Measurements from ENCODE around the gene MCUB. TPM values are rescaled to one million over a fixed set of nuclear protein-coding genes. Genes with fewer than 3 reads are reported as not detected.
A peak's percentile ranks its signal among the peaks of the same experiment; 100 is the strongest.
"Not testable (repeated sequence)": the region's sequence is repeated elsewhere in the genome, so short reads cannot be mapped to it uniquely, and the experiment has no call there.

MCUB gene
- 10 to 100 TPM; 10.8 to 25.3 (median 18.5) TPM for total RNA-seq
- 14.8 TPM for polyA plus RNA-seq
- long read RNA-seq, donor 1, transcript MCUB-201 (8 exons, 2,278 nt) = major isoform, 27 of 36 reads
- long read RNA-seq, donor 1, partial matches to known transcripts = 0 of 36 reads
- long read RNA-seq, donor 1, other reads (novel, unspliced or antisense) = 9 of 36 reads
- long read RNA-seq, donor 2, transcript MCUB-201 (8 exons, 2,278 nt) = major isoform, 13 of 18 reads
- long read RNA-seq, donor 2, partial matches to known transcripts = 1 of 18 reads
- long read RNA-seq, donor 2, other reads (novel, unspliced or antisense) = 4 of 18 reads
- long read RNA-seq, donor 3, transcript MCUB-201 (8 exons, 2,278 nt) = major isoform, 79 of 109 reads
- long read RNA-seq, donor 3, partial matches to known transcripts = 6 of 109 reads
- long read RNA-seq, donor 3, other reads (novel, unspliced or antisense) = 24 of 109 reads
- long read RNA-seq, donor 4, transcript MCUB-201 (8 exons, 2,278 nt) = major isoform, 7 of 9 reads
- long read RNA-seq, donor 4, partial matches to known transcripts = 0 of 9 reads
- long read RNA-seq, donor 4, other reads (novel, unspliced or antisense) = 2 of 9 reads

GRCh38 chr4:109559983-109560686, at the start of gene MCUB:
TSS of gene MCUB (plus strand) at chr4:109560246. CDS start at chr4:109560338, 92 bp downstream.
- whole genome bisulfite sequencing = under 1% methylated on average over 73 of the region's 73 CpGs
- ATAC-seq (peak; percentile 98 to 99), DNase-seq (peak; percentile 92 to 96 (median 95))
- peak within 1 kb of the TSS; percentile 83 for H3K27ac ChIP-seq (ENCODE audit: low read length)
- peak within 1 kb of the TSS; percentile 73 for H3K4me3 ChIP-seq (ENCODE audit: low read length)
- no peaks in the 10 kb centered on the region for H3K27me3 ChIP-seq (ENCODE audit: control insufficient read depth, insufficient read depth)
- H3K9me3 ChIP-seq (ENCODE audit: control insufficient read depth, low read length) = no peaks in the 10 kb centered on the region
- intact Hi-C loops (cut with DNase I) = no loop called here
- H3K4me1 ChIP-seq (ENCODE audit: control insufficient read depth, insufficient read depth, low read length) = no peaks in the 10 kb centered on the region

GRCh38 chr4:109510687-109511086, 49.4 kb upstream of the MCUB start:
- intact Hi-C loops (cut with DNase I) = no loop called here
- no peak for DNase-seq

GRCh38 chr4:109511414-109511813, 48.6 kb upstream of the MCUB start:
- Histone ChIP-seq H3K27ac (ENCODE audit: low read length) (no peak overlapping the region), H3K4me3 (ENCODE audit: low read length) (no peak overlapping the region), H3K27me3 (ENCODE audit: control insufficient read depth, insufficient read depth) (no peaks in the 10 kb centered on the region), H3K9me3 (ENCODE audit: control insufficient read depth, low read length) (no peaks in the 10 kb centered on the region), H3K4me1 (ENCODE audit: control insufficient read depth, insufficient read depth, low read length) (no peaks in the 10 kb centered on the region)
- ATAC-seq = no peak
- DNase-seq = no peak
- WGBS = 43% methylated on average over 2 of the region's 2 CpGs
- intact Hi-C loops (cut with DNase I) = no loop called here

More at GRCh38 chr4:109510687-109511086, 49.4 kb upstream of the MCUB start:
- ATAC-seq = no peak
- no peaks in the 10 kb centered on the region for H3K9me3 ChIP-seq (ENCODE audit: control insufficient read depth, low read length)
- WGBS = 68% methylated on average over 2 of the region's 2 CpGs
- H3K27ac ChIP-seq (ENCODE audit: low read length) = no peak overlapping the region
- H3K4me1 ChIP-seq (ENCODE audit: control insufficient read depth, insufficient read depth, low read length) = no peaks in the 10 kb centered on the region
- H3K4me3 ChIP-seq (ENCODE audit: low read length) = no peak overlapping the region
- H3K27me3 ChIP-seq (ENCODE audit: control insufficient read depth, insufficient read depth) = no peaks in the 10 kb centered on the region

- H3K27ac ChIP-seq (ENCODE audit: low read length); H3K9me3 ChIP-seq (ENCODE audit: control insufficient read depth, low read length); H3K4me1 ChIP-seq (ENCODE audit: control insufficient read depth, insufficient read depth, low read length); DNase-seq; H3K27me3 ChIP-seq (ENCODE audit: control insufficient read depth, insufficient read depth); H3K4me3 ChIP-seq (ENCODE audit: low read length); ATAC-seq; intact Hi-C loops (cut with DNase I): not testable (repeated sequence)
- 97% methylated on average over 12 of the region's 12 CpGs for WGBS
These were observed 46.7 kb upstream of the MCUB start for GRCh38 chr4:109513368-109513767.

GRCh38 chr4:109532182-109532581, 27.9 kb upstream of the MCUB start:
- DNase-seq (no peak), ATAC-seq (no peak)
- Histone ChIP-seq H3K4me3 (ENCODE audit: low read length) (no peak overlapping the region), H3K27me3 (ENCODE audit: control insufficient read depth, insufficient read depth) (no peaks in the 10 kb centered on the region), H3K9me3 (ENCODE audit: control insufficient read depth, low read length) (no peaks in the 10 kb centered on the region), H3K27ac (ENCODE audit: low read length) (no peak overlapping the region), H3K4me1 (ENCODE audit: control insufficient read depth, insufficient read depth, low read length) (no peaks in the 10 kb centered on the region)
- intact Hi-C loops (cut with DNase I) = no loop called here

GRCh38 chr4:109545401-109545800, 14.6 kb upstream of the MCUB start:
- Histone ChIP-seq H3K27ac (ENCODE audit: low read length) (no peak overlapping the region), H3K9me3 (ENCODE audit: control insufficient read depth, low read length) (no peaks in the 10 kb centered on the region), H3K27me3 (ENCODE audit: control insufficient read depth, insufficient read depth) (no peaks in the 10 kb centered on the region), H3K4me1 (ENCODE audit: control insufficient read depth, insufficient read depth, low read length) (no peaks in the 10 kb centered on the region), H3K4me3 (ENCODE audit: low read length) (no peak overlapping the region)
- intact Hi-C loops (cut with DNase I) = no loop called here
- no peak for DNase-seq
- no peak for ATAC-seq
- 99% methylated on average over 1 of the region's 1 CpG for WGBS

- 87% methylated on average over 5 of the region's 5 CpGs for WGBS
- intact Hi-C loops (cut with DNase I) = no loop called here
- Histone ChIP-seq H3K4me1 (ENCODE audit: control insufficient read depth, insufficient read depth, low read length) (no peaks in the 10 kb centered on the region), H3K27ac (ENCODE audit: low read length) (no peak overlapping the region), H3K4me3 (ENCODE audit: low read length) (no peak overlapping the region), H3K9me3 (ENCODE audit: control insufficient read depth, low read length) (no peaks in the 10 kb centered on the region), H3K27me3 (ENCODE audit: control insufficient read depth, insufficient read depth) (no peaks in the 10 kb centered on the region)
- DNase-seq = no peak
- no peak for ATAC-seq
These were observed 12.7 kb upstream of the MCUB start for GRCh38 chr4:109547394-109547793.

- no peaks in the 10 kb centered on the region for H3K27me3 ChIP-seq (ENCODE audit: control insufficient read depth, insufficient read depth)
- H3K27ac ChIP-seq (ENCODE audit: low read length) = no peak overlapping the region
- H3K4me3 ChIP-seq (ENCODE audit: low read length) = no peak overlapping the region
- intact Hi-C loops (cut with DNase I) = no loop called here
- no peaks in the 10 kb centered on the region for H3K4me1 ChIP-seq (ENCODE audit: control insufficient read depth, insufficient read depth, low read length)
- no peaks in the 10 kb centered on the region for H3K9me3 ChIP-seq (ENCODE audit: control insufficient read depth, low read length)
- ATAC-seq = peak; percentile 47 to 84
- 63% methylated on average over 2 of the region's 2 CpGs for WGBS
- peak in 1 of 3 donors; percentile 30 for DNase-seq
These were observed 11.4 kb upstream of the MCUB start for GRCh38 chr4:109548655-109549054.

GRCh38 chr4:109552237-109552636, 7.8 kb upstream of the MCUB start:
- ATAC-seq = no peak
- H3K27me3 ChIP-seq (ENCODE audit: control insufficient read depth, insufficient read depth) = no peaks in the 10 kb centered on the region
- no peak overlapping the region for H3K27ac ChIP-seq (ENCODE audit: low read length)
- DNase-seq = peak in 1 of 3 donors; percentile 21
- 97% methylated on average over 6 of the region's 6 CpGs for WGBS
- intact Hi-C loops (cut with DNase I) = loop anchor here in 1 of 4 donors (5.0 kb wide), 1 partner anchor 120 kb away; no protein-coding TSS in a partner anchor
- H3K4me1 ChIP-seq (ENCODE audit: control insufficient read depth, insufficient read depth, low read length) = no peaks in the 10 kb centered on the region
- H3K4me3 ChIP-seq (ENCODE audit: low read length) = no peak overlapping the region
- H3K9me3 ChIP-seq (ENCODE audit: control insufficient read depth, low read length) = no peaks in the 10 kb centered on the region

- Histone ChIP-seq H3K4me3 (ENCODE audit: low read length) (no peak overlapping the region), H3K27ac (ENCODE audit: low read length) (no peak overlapping the region), H3K9me3 (ENCODE audit: control insufficient read depth, low read length) (no peaks in the 10 kb centered on the region), H3K27me3 (ENCODE audit: control insufficient read depth, insufficient read depth) (no peaks in the 10 kb centered on the region), H3K4me1 (ENCODE audit: control insufficient read depth, insufficient read depth, low read length) (no peaks in the 10 kb centered on the region)
- ATAC-seq = no peak
- intact Hi-C loops (cut with DNase I) = loop anchor here in 1 of 4 donors (5.0 kb wide), 1 partner anchor 119 kb away; no protein-coding TSS in a partner anchor
- WGBS = 98% methylated on average over 2 of the region's 2 CpGs
- DNase-seq = no peak
These were observed 6.9 kb upstream of the MCUB start for GRCh38 chr4:109553130-109553529.

- Histone ChIP-seq H3K4me1 (ENCODE audit: control insufficient read depth, insufficient read depth, low read length) (no peaks in the 10 kb centered on the region), H3K4me3 (ENCODE audit: low read length) (no peak overlapping the region), H3K9me3 (ENCODE audit: control insufficient read depth, low read length) (no peaks in the 10 kb centered on the region), H3K27ac (ENCODE audit: low read length) (no peak overlapping the region), H3K27me3 (ENCODE audit: control insufficient read depth, insufficient read depth) (no peaks in the 10 kb centered on the region)
- WGBS = 88% methylated on average over 3 of the region's 3 CpGs
- DNase-seq (no peak), ATAC-seq (no peak)
- intact Hi-C loops (cut with DNase I) = loop anchor here in 1 of 4 donors (5.0 kb wide), 1 partner anchor 117 kb away; no protein-coding TSS in a partner anchor
These were observed 5.1 kb upstream of the MCUB start for GRCh38 chr4:109554971-109555370.

All from right cardiac atrium (tissue), 5 donors.